H9 (cell line): Measurements from ENCODE around the gene KAZN. TPM values are rescaled to one million over a fixed set of nuclear protein-coding genes. Genes with fewer than 3 reads are reported as not detected.

Experiments
- DNase-seq: peaks from one replicate; pipeline ENCODE4 v3.0.0-alpha.2; 2017
- H2AFZ ChIP-seq: one replicate; pipeline ENCODE4 v1.6.1; 2013; ENCODE audit warnings: mild to moderate bottlenecking, low read length, control low read depth, moderate library complexity
- H2AK5ac ChIP-seq: 2 replicates; pipeline ENCODE4 v1.6.1; 2013; ENCODE audit warnings: low read length, control low read depth, mixed read lengths; ENCODE audit not compliant: insufficient read length
- H2BK120ac ChIP-seq: one replicate; pipeline ENCODE4 v1.6.1; 2013; ENCODE audit warnings: low read depth, mild to moderate bottlenecking, low read length, control low read depth, inconsistent platforms; ENCODE audit not compliant: poor library complexity, severe bottlenecking
- H2BK12ac ChIP-seq: 2 replicates; pipeline ENCODE4 v1.6.1; 2013; ENCODE audit warnings: low read length, control low read depth, mixed read lengths, low read depth; ENCODE audit not compliant: insufficient read length
- H2BK15ac ChIP-seq: 2 replicates; pipeline ENCODE4 v1.6.1; 2013; ENCODE audit warnings: low read depth, low read length, control low read depth
- H2BK20ac ChIP-seq: one replicate; pipeline ENCODE4 v1.6.1; 2013; ENCODE audit warnings: low read depth, mild to moderate bottlenecking, low read length, control low read depth, inconsistent platforms; ENCODE audit not compliant: poor library complexity, severe bottlenecking
- H2BK5ac ChIP-seq: 2 replicates; pipeline ENCODE4 v1.6.1; 2013; ENCODE audit warnings: low read length, control low read depth, mixed read lengths; ENCODE audit not compliant: insufficient read length
- H3K14ac ChIP-seq: 2 replicates; pipeline ENCODE4 v1.6.1; 2013; ENCODE audit warnings: low read length, control low read depth; ENCODE audit not compliant: insufficient read depth
- H3K18ac ChIP-seq: 2 replicates; pipeline ENCODE4 v1.6.1; 2013; ENCODE audit warnings: low read depth, mild to moderate bottlenecking, mixed read lengths, low read length, control low read depth; ENCODE audit not compliant: insufficient read length
- H3K23ac ChIP-seq: 2 replicates; pipeline ENCODE4 v1.6.1; 2013; ENCODE audit warnings: low read length, control low read depth, mixed read lengths, low read depth; ENCODE audit not compliant: insufficient read length
- H3K23me2 ChIP-seq: 2 replicates; pipeline ENCODE4 v1.6.1; 2013; ENCODE audit warnings: low read depth, mild to moderate bottlenecking, mixed read lengths, low read length, control low read depth; ENCODE audit not compliant: insufficient read length, poor library complexity, severe bottlenecking
- H3K27ac ChIP-seq: 2 replicates; pipeline ENCODE4 v1.5.1; 2013; ENCODE audit warnings: low read length, control low read depth, mixed read lengths, low read depth; ENCODE audit not compliant: insufficient read length
- H3K27me3 ChIP-seq: 2 replicates; pipeline ENCODE4 v1.6.1; 2013; ENCODE audit warnings: low read length, control low read depth, inconsistent platforms; ENCODE audit not compliant: insufficient read depth
- H3K4ac ChIP-seq: 2 replicates; pipeline ENCODE4 v1.6.1; 2013; ENCODE audit warnings: low read depth, mild to moderate bottlenecking, control low read depth, inconsistent platforms, low read length, moderate library complexity
- H3K4me1 ChIP-seq: 2 replicates; pipeline ENCODE4 v1.6.1; 2013; ENCODE audit warnings: low read length, control low read depth, inconsistent platforms; ENCODE audit not compliant: insufficient read depth
- H3K4me2 ChIP-seq: 2 replicates; pipeline ENCODE4 v1.6.1; 2013; ENCODE audit warnings: low read length, control low read depth, mixed read lengths; ENCODE audit not compliant: insufficient read length, insufficient read depth
- H3K56ac ChIP-seq: 2 replicates; pipeline ENCODE4 v1.6.1; 2013; ENCODE audit warnings: low read depth, mild to moderate bottlenecking, mixed read lengths, low read length, control low read depth; ENCODE audit not compliant: insufficient read length
- H3K79me1 ChIP-seq: 2 replicates; pipeline ENCODE4 v1.6.1; 2013; ENCODE audit warnings: low read depth, mild to moderate bottlenecking, moderate library complexity, low read length, control low read depth, inconsistent platforms; ENCODE audit not compliant: insufficient read depth, poor library complexity, severe bottlenecking
- H3K79me2 ChIP-seq: 2 replicates; pipeline ENCODE4 v1.6.1; 2013; ENCODE audit warnings: low read length, control low read depth, inconsistent platforms; ENCODE audit not compliant: insufficient read depth
- H3K9ac ChIP-seq: 2 replicates; pipeline ENCODE4 v1.6.1; 2013; ENCODE audit warnings: low read length, control low read depth, mixed read lengths; ENCODE audit not compliant: insufficient read length; ENCODE audit errors: extremely low read depth
- H3K9me3 ChIP-seq: one replicate; pipeline ENCODE4 v1.6.1; 2013; ENCODE audit warnings: low read depth, low read length, inconsistent platforms; ENCODE audit not compliant: control insufficient read depth
- H3T11ph ChIP-seq: one replicate; pipeline ENCODE4 v1.6.1; 2013; ENCODE audit warnings: mild to moderate bottlenecking, low read length, control low read depth, inconsistent platforms
- H4K20me1 ChIP-seq: one replicate; pipeline ENCODE4 v1.6.1; 2013; ENCODE audit not compliant: control insufficient read depth, insufficient read length, insufficient read depth
- H4K5ac ChIP-seq: 2 replicates; pipeline ENCODE4 v1.6.1; 2013; ENCODE audit warnings: low read depth, mild to moderate bottlenecking, mixed read lengths, low read length, control low read depth; ENCODE audit not compliant: insufficient read length
- H4K8ac ChIP-seq: replicated peaks from 2 replicates; pipeline ENCODE4 v1.6.1; 2013; ENCODE audit warnings: low read length, control low read depth, mixed read lengths, low read depth; ENCODE audit not compliant: insufficient read length
- H4K91ac ChIP-seq: 2 replicates; pipeline ENCODE4 v1.6.1; 2013; ENCODE audit warnings: low read depth, mild to moderate bottlenecking, moderate library complexity, mixed read lengths, low read length, control low read depth; ENCODE audit not compliant: insufficient read length
- H3K27ac Mint-ChIP-seq, 3 experiments: 2 replicates in 2 of 3; 3 replicates in 1 of 3; pipeline ENCODE4 v1.8.0; 2020 to 2021; ENCODE audit warnings: mixed read lengths in 3 of 3, mild to moderate bottlenecking in 1 of 3, moderate library complexity in 1 of 3
- H3K27me3 Mint-ChIP-seq: 2 replicates; pipeline ENCODE4 v1.8.0; 2021; ENCODE audit warnings: low read depth, mild to moderate bottlenecking, moderate library complexity, mixed read lengths
- H3K36me3 Mint-ChIP-seq, 3 experiments: 2 replicates in 2 of 3; 3 replicates in 1 of 3; pipeline ENCODE4 v1.8.0; 2020 to 2021; ENCODE audit warnings: low read depth in 3 of 3, mixed read lengths in 3 of 3; ENCODE audit not compliant: insufficient read depth in 1 of 3
- H3K4me1 Mint-ChIP-seq, 2 experiments: 2 replicates each; pipeline ENCODE4 v1.8.0; 2020; ENCODE audit warnings: mixed read lengths in 2 of 2
- H3K4me3 Mint-ChIP-seq, 2 experiments: 2 replicates in 1 of 2; 3 replicates in 1 of 2; pipeline ENCODE4 v1.8.0; 2020 to 2021; ENCODE audit warnings: mild to moderate bottlenecking in 2 of 2, mixed read lengths in 2 of 2, moderate library complexity in 1 of 2
- H3K9me3 Mint-ChIP-seq, 2 experiments: 2 replicates in 1 of 2; 3 replicates in 1 of 2; pipeline ENCODE4 v1.8.0; 2020; ENCODE audit warnings: mild to moderate bottlenecking in 2 of 2, mixed read lengths in 2 of 2, moderate library complexity in 1 of 2
- CTCF ChIP-seq: fragments of 200-600 bp; sonication (generic); conservative IDR thresholded peaks from 3 replicates; pipeline ENCODE4 v1.8.0; 2021; ENCODE audit warnings: antibody characterized with exemption, mild to moderate bottlenecking
- total RNA-seq: library from RNA; stranded (reverse); gene quantifications from 2 replicates; pipeline ENCODE4 v1.2.1, GENCODE V29; 2021

Gene KAZN
- total RNA-seq, 1 experiment from 2014 or later, result 7.6 TPM

DNA sequence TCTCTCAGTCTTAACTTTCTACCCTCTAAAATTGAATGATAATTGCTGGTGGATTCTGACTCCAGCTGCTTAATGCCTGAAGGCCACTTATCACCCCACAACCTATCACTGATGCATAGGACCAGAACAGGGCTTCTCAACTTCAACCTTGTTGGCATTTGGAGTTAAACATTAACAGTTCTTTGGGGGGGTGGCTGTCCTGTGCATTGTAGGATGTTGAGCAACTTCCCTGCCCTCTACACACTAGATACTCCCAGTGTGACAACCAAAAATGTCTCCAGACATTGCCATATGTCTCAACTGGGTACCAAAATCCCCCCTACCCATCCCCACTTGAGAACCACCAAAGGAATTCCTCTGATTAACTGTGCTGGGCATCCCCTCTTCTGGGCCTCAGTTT, 279.6 kb downstream of the KAZN start:
- Histone ChIP-seq H3K14ac (no peak overlapping the region), H3K9ac (no peak overlapping the region), H3K4me2 (no peak overlapping the region), H2AK5ac (no peak overlapping the region), H4K20me1 (no peaks in the 10 kb centered on the region), H3K4ac (no peak overlapping the region), H3K27ac (no peak overlapping the region), H3K18ac (no peak overlapping the region), H3T11ph (no peak overlapping the region), H4K8ac (no peak overlapping the region), H2AFZ (no peak overlapping the region), H3K4me1 (peaks cover 6% of the 10 kb centered on the region; the same call in 1 of the 2 replicates), H3K23ac (no peak overlapping the region), H3K56ac (no peak overlapping the region), H2BK12ac (no peak overlapping the region), H3K23me2 (no peaks in the 10 kb centered on the region), H3K27me3 (no peaks in the 10 kb centered on the region), H3K9me3 (no peaks in the 10 kb centered on the region), H4K5ac (no peak overlapping the region), H2BK120ac (no peak overlapping the region), H4K91ac (no peak overlapping the region), H2BK15ac (no peak overlapping the region), H2BK5ac (no peak overlapping the region), H3K79me1 (no peaks in the 10 kb centered on the region), H3K79me2 (no peaks in the 10 kb centered on the region), H2BK20ac (no peak overlapping the region)
- peaks cover 18 to 25% of the 10 kb centered on the region in 2 experiments for H3K4me1 Mint-ChIP-seq
- no peak for TF ChIP-seq CTCF
- peaks cover 2% of the 10 kb centered on the region for H3K27me3 Mint-ChIP-seq
- no peak overlapping the region for H3K27ac Mint-ChIP-seq
- H3K36me3 Mint-ChIP-seq, result no peaks in the 10 kb centered on the region
- H3K9me3 Mint-ChIP-seq, result no peaks in the 10 kb centered on the region
- no peak overlapping the region for H3K4me3 Mint-ChIP-seq
- no peak for DNase-seq
